Endothelial cell of umbilical vein (primary cell): Measurements from ENCODE around the gene PRR19.

Experiments used
- CTCF ChIP-seq, 2 donors: IDR thresholded peaks; 1 replicate in 1 of 2; 2 replicates in 1 of 2; pipeline ENCODE4 v1.5.1; 2011; ENCODE audit warnings: low read length in 2 of 2, mild to moderate bottlenecking in 2 of 2, moderate library complexity in 2 of 2, control low read depth in 1 of 2, inconsistent platforms in 1 of 2, low read depth in 1 of 2; ENCODE audit not compliant: insufficient read depth in 1 of 2; ENCODE audit errors: extremely low read depth in 1 of 2
- POLR2A ChIP-seq: IDR thresholded peaks from 2 replicates; pipeline ENCODE4 v1.6.1; 2012; ENCODE audit warnings: low read depth, mild to moderate bottlenecking, control low read depth, low read length
- POLR2AphosphoS5 ChIP-seq: IDR thresholded peaks from 2 replicates; pipeline ENCODE4 v1.6.1; 2012; ENCODE audit warnings: low read depth, mild to moderate bottlenecking, control low read depth, low read length, moderate library complexity; ENCODE audit not compliant: insufficient read depth
- TF ChIP-seq, protein P1 (sequence below): IDR thresholded peaks from 2 replicates; pipeline ENCODE4 v1.6.1; 2011; ENCODE audit not compliant: insufficient read depth, insufficient read length

DNA sequence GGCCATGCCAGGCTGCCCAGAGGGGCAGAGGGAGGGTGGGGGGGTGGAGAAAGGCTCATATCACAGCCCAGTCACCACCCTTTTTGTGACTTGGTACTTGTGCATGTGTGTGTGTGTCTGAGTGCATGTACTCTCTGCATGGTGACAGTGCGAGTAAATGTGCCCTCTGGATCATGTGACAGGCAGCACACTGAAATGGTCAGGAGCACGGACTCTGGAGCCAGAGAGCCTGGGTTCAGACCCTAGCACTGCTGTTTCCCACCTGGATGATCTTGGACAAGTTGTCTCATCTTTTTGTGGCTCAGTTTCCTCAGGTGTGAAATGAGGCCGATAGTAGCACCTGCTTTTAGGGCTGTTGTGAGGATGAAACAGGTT lies 30.9 kb upstream of the PRR19 start:
- TF ChIP-seq POLR2A, result no peak
- TF ChIP-seq, protein P1, sequence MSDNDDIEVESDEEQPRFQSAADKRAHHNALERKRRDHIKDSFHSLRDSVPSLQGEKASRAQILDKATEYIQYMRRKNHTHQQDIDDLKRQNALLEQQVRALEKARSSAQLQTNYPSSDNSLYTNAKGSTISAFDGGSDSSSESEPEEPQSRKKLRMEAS, result no peak
- TF ChIP-seq CTCF (IDR thresholded peaks at IDR 0.05; ENCODE audit: extremely low read depth in 1 of 2, insufficient read depth in 1 of 2, low read depth in 1 of 2, low read length in 2 of 2), result no peak
- TF ChIP-seq POLR2AphosphoS5, result no peak
